Measurements from ENCODE around the gene DEGS1.

Gene DEGS1

GRCh38 chr1:224149709-224150108 is 33.3 kb upstream of the DEGS1 start:
- no peak overlapping the region for H3K27ac ChIP-seq (ENCODE audit: extremely low read depth, low read depth, low read length)
- H3K4me1 ChIP-seq (ENCODE audit: control insufficient read depth, insufficient read depth, low read length): no peaks in the 10 kb centered on the region
- ChIA-PET CTCF (interaction anchor here (0.6 to 1.4 kb wide), 3 partner anchors 9 to 307 kb away, joined by 4 to 8 read pairs (median 4); no protein-coding TSS in a partner anchor), POLR2A (no interaction called here)
- no peak overlapping the region for H3K4me3 ChIP-seq (ENCODE audit: low read depth, low read length)
- H3K9me3 ChIP-seq (ENCODE audit: control insufficient read depth, insufficient read depth, low read depth, low read length): no peaks in the 10 kb centered on the region
- H3K36me3 ChIP-seq (ENCODE audit: control insufficient read depth in 2 of 2, insufficient read depth in 1 of 2, low read length in 2 of 2): peaks cover 36 to 47% of the 10 kb centered on the region in 2 experiments
- TF ChIP-seq ZNF623 (tag by site-specific recombination; IDR thresholded peaks at IDR 0.05) (peak; percentile 93), ZSCAN18 (tag by site-specific recombination; IDR thresholded peaks at IDR 0.05) (no peak)

- H3K4me1 ChIP-seq (ENCODE audit: control insufficient read depth, insufficient read depth, low read length): no peaks in the 10 kb centered on the region
- peaks cover 36 to 38% of the 10 kb centered on the region in 2 experiments for H3K36me3 ChIP-seq (ENCODE audit: control insufficient read depth in 2 of 2, insufficient read depth in 1 of 2, low read length in 2 of 2)
- ChIA-PET CTCF (interaction anchor here (1.2 to 1.4 kb wide), 2 partner anchors 8 to 11 kb away, joined by 4 read pairs; no protein-coding TSS in a partner anchor), POLR2A (no interaction called here)
- no peak overlapping the region for H3K4me3 ChIP-seq (ENCODE audit: low read depth, low read length)
- H3K27ac ChIP-seq (ENCODE audit: extremely low read depth, low read depth, low read length): no peak overlapping the region
- no peaks in the 10 kb centered on the region for H3K9me3 ChIP-seq (ENCODE audit: control insufficient read depth, insufficient read depth, low read depth, low read length)
- TF ChIP-seq ZNF292 (tag by site-specific recombination; IDR thresholded peaks at IDR 0.05; ENCODE audit: borderline replicate concordance, low read depth) (no peak), ZNF837 (tag by site-specific recombination; IDR thresholded peaks at IDR 0.05) (no peak), ZNF335 (tag by site-specific recombination; conservative IDR thresholded peaks at IDR 0.05) (no peak), ELK4 (IDR thresholded peaks at IDR 0.05; ENCODE audit: borderline replicate concordance, low read depth, low read length) (no peak), PATZ1 (tag by site-specific recombination; IDR thresholded peaks at IDR 0.05) (no peak), SCRT2 (tag by site-specific recombination; IDR thresholded peaks at IDR 0.05) (no peak), ZNF138 (tag by site-specific recombination; IDR thresholded peaks at IDR 0.05; ENCODE audit: borderline replicate concordance) (no peak), ZNF133 (tag by site-specific recombination; IDR thresholded peaks at IDR 0.05) (no peak), ZNF654 (tag by site-specific recombination; IDR thresholded peaks at IDR 0.05; ENCODE audit: low read depth) (no peak)
Measured at GRCh38 chr1:224151117-224151516, 31.9 kb upstream of the DEGS1 start.

- CTCF ChIA-PET: interaction anchor here (0.7 to 1.4 kb wide), 2 partner anchors 13 to 21 kb away, joined by 3 to 8 read pairs; no protein-coding TSS in a partner anchor
- TF ChIP-seq GLIS2 (tag by site-specific recombination; IDR thresholded peaks at IDR 0.05) (no peak), ZNF341 (tag by site-specific recombination; IDR thresholded peaks at IDR 0.05; ENCODE audit: low read depth) (no peak), ZNF133 (tag by site-specific recombination; IDR thresholded peaks at IDR 0.05) (no peak), ZBTB7A (tag by site-specific recombination; IDR thresholded peaks at IDR 0.05; ENCODE audit: low read depth) (no peak), ZNF560 (tag by site-specific recombination; IDR thresholded peaks at IDR 0.05; ENCODE audit: borderline replicate concordance) (no peak), PATZ1 (tag by site-specific recombination; IDR thresholded peaks at IDR 0.05) (no peak), ZNF624 (tag by site-specific recombination; IDR thresholded peaks at IDR 0.05) (no peak), YY2 (tag by site-specific recombination; IDR thresholded peaks at IDR 0.05) (no peak), ZNF548 (tag by site-specific recombination; IDR thresholded peaks at IDR 0.05) (no peak), ZNF561 (tag by site-specific recombination; IDR thresholded peaks at IDR 0.05; ENCODE audit: borderline replicate concordance) (no peak)
- no peak overlapping the region for H3K27ac ChIP-seq (ENCODE audit: extremely low read depth, low read depth, low read length)
Measured at GRCh38 chr1:224157316-224157715, 25.7 kb upstream of the DEGS1 start.

More at GRCh38 chr1:224157316-224157715, 25.7 kb upstream of the DEGS1 start:
- H3K36me3 ChIP-seq (ENCODE audit: control insufficient read depth in 2 of 2, insufficient read depth in 1 of 2, low read length in 2 of 2): peaks cover 33 to 73% of the 10 kb centered on the region in 2 experiments
- no peak overlapping the region for H3K4me3 ChIP-seq (ENCODE audit: low read depth, low read length)
- POLR2A ChIA-PET: no interaction called here
- H3K9me3 ChIP-seq (ENCODE audit: control insufficient read depth, insufficient read depth, low read depth, low read length): no peaks in the 10 kb centered on the region
- no peaks in the 10 kb centered on the region for H3K4me1 ChIP-seq (ENCODE audit: control insufficient read depth, insufficient read depth, low read length)

Data from HEK293 (cell line).